HCT116 (cell line): ENCODE measurements around the gene IFNA2.

ENCODE experiments used
- POLR2A ChIP-seq: IDR thresholded peaks from 2 replicates; pipeline ENCODE4 v1.7.0; 2011; ENCODE audit warnings: borderline replicate concordance; ENCODE audit not compliant: insufficient read depth, insufficient read length; ENCODE audit errors: extremely low read depth
- SP1 ChIP-seq: IDR thresholded peaks from 2 replicates; pipeline ENCODE4 v1.6.1; 2012; ENCODE audit warnings: low read depth
- SRF ChIP-seq: IDR thresholded peaks from 2 replicates; pipeline ENCODE4 v1.6.1; 2012; ENCODE audit warnings: low read depth
- TF ChIP-seq, protein P1 (sequence below): IDR thresholded peaks from 2 replicates; pipeline ENCODE4 v1.6.1; 2011; ENCODE audit warnings: mild to moderate bottlenecking, low read length, moderate library complexity; ENCODE audit not compliant: insufficient replicate concordance; ENCODE audit errors: extremely low read depth

- TF ChIP-seq, protein P1, sequence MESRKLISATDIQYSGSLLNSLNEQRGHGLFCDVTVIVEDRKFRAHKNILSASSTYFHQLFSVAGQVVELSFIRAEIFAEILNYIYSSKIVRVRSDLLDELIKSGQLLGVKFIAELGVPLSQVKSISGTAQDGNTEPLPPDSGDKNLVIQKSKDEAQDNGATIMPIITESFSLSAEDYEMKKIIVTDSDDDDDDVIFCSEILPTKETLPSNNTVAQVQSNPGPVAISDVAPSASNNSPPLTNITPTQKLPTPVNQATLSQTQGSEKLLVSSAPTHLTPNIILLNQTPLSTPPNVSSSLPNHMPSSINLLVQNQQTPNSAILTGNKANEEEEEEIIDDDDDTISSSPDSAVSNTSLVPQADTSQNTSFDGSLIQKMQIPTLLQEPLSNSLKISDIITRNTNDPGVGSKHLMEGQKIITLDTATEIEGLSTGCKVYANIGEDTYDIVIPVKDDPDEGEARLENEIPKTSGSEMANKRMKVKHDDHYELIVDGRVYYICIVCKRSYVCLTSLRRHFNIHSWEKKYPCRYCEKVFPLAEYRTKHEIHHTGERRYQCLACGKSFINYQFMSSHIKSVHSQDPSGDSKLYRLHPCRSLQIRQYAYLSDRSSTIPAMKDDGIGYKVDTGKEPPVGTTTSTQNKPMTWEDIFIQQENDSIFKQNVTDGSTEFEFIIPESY: no peak
- no peak for TF ChIP-seq SP1
- no peak for TF ChIP-seq POLR2A
- TF ChIP-seq SRF: no peak
Observed at GRCh38 chr9:21408817-21409216, 23.6 kb upstream of the IFNA2 start, which contains the start of gene IFNA8.
